HepG2 (cell line): ENCODE data around the gene MLX. TPM values are rescaled to one million over a fixed set of nuclear protein-coding genes. Genes with fewer than 3 reads are reported as not detected.

Experiments
- ATAC-seq: fragments of 200-7000 bp; cut with Tn5 transposase; 3 replicates; pipeline ENCODE4 v1.9.1; 2020; ENCODE audit warnings: mild to moderate bottlenecking, moderate library complexity
- BruUV-seq: library from RNA; stranded (reverse); fragments of 400-500 nt; replicated peaks from 2 replicates; lab custom pipeline; 2021; lab: Mats Ljungman, UMichigan
- CTCF ChIA-PET: fragments of 300-600 bp; formaldehyde crosslinking; extraction: SDS; loops from one replicate; lab custom pipeline; 2021; ENCODE audit warnings: low total read pairs, inconsistent platforms, low intra/inter-chr PET ratio; lab: Yijun Ruan, JAX
- POLR2A ChIA-PET: fragments of 350-600 bp; sonication (Branson Sonifier 250); formaldehyde crosslinking; loops from one replicate; lab custom pipeline; 2020; ENCODE audit warnings: antibody characterized with exemption, inconsistent platforms; lab: Yijun Ruan, JAX
- DNase-seq: peaks from one replicate; pipeline ENCODE4 v3.0.0-alpha.2; 2015; ENCODE audit warnings: low spot score
- FAIRE-seq: peaks from 3 replicates; lab custom pipeline; 2011; peaks lifted over from hg19 to GRCh38; lab: Jason Lieb, UNC
- H2AFZ ChIP-seq: one replicate; pipeline ENCODE4 v1.6.1; 2011; ENCODE audit warnings: low read length, inconsistent platforms
- H3K27ac ChIP-seq: fragments of 300-600 bp; 3 replicates; pipeline ENCODE4 v1.8.0; 2011; ENCODE audit warnings: mixed run types, mild to moderate bottlenecking, mixed read lengths, low read length, inconsistent platforms; ENCODE audit not compliant: insufficient read depth; ENCODE audit errors: extremely low read length
- H3K27me3 ChIP-seq, 2 experiments: fragments of 200-600 bp in 1 of 2; 2 replicates in 1 of 2; 3 replicates in 1 of 2; pipeline versions ENCODE4 v1.6.0 to v1.8.0; 2011; ENCODE audit warnings: low read length in 2 of 2, mild to moderate bottlenecking in 2 of 2, moderate library complexity in 2 of 2, inconsistent platforms in 1 of 2; ENCODE audit not compliant: insufficient read depth in 2 of 2, control insufficient read depth in 1 of 2
- H3K36me3 ChIP-seq, 2 experiments: fragments of 200-600 bp in 1 of 2; replicated peaks in 1 of 2; 2 replicates in 1 of 2; 3 replicates in 1 of 2; pipeline versions ENCODE4 v1.5.1 to v1.8.0; 2011; ENCODE audit warnings: low read length in 2 of 2, inconsistent platforms in 1 of 2; ENCODE audit not compliant: insufficient read depth in 2 of 2, control insufficient read depth in 1 of 2
- H3K4me1 ChIP-seq: 2 replicates; pipeline ENCODE4 v1.5.1; 2012; ENCODE audit warnings: low read length, inconsistent platforms; ENCODE audit not compliant: insufficient read depth
- H3K4me2 ChIP-seq: 2 replicates; pipeline ENCODE4 v1.6.0; 2011; ENCODE audit warnings: low read depth, low read length, inconsistent platforms
- H3K4me3 ChIP-seq, 3 experiments: fragments of 200-600 bp in 1 of 3; sonication (generic), shearing (Covaris generic) in 1 of 3; replicated peaks in 1 of 3; 2 replicates each; pipeline ENCODE4 v1.5.1; 2011 to 2016; ENCODE audit warnings: low read length in 3 of 3, inconsistent platforms in 2 of 3, low read depth in 2 of 3, mild to moderate bottlenecking in 2 of 3, control low read depth in 1 of 3, mixed read lengths in 1 of 3; ENCODE audit not compliant: insufficient read depth in 1 of 3
- H3K79me2 ChIP-seq: one replicate; pipeline ENCODE4 v1.6.1; 2011; ENCODE audit warnings: low read length, inconsistent platforms; ENCODE audit not compliant: insufficient read depth
- H3K9ac ChIP-seq: 2 replicates; pipeline ENCODE4 v1.6.0; 2011; ENCODE audit warnings: mild to moderate bottlenecking, low read depth, low read length, inconsistent platforms; ENCODE audit not compliant: insufficient read depth
- H3K9me3 ChIP-seq: 2 replicates; pipeline ENCODE4 v1.5.1; 2012; ENCODE audit warnings: mild to moderate bottlenecking, low read length
- H4K20me1 ChIP-seq: 2 replicates; pipeline ENCODE4 v1.6.0; 2011; ENCODE audit warnings: inconsistent platforms, mild to moderate bottlenecking, low read length, moderate library complexity; ENCODE audit not compliant: insufficient read depth
- AHR ChIP-seq: IDR thresholded peaks from 2 replicates; pipeline ENCODE4 v1.6.1; 2018; ENCODE audit warnings: missing genetic modification reagents, missing compliant biosample characterization
- DNMT1 ChIP-seq: sonication (generic); formaldehyde crosslinking; IDR thresholded peaks from 2 replicates; pipeline ENCODE4 v1.5.1; 2020; ENCODE audit warnings: mild to moderate bottlenecking, missing genetic modification reagents
- ETV5 ChIP-seq: IDR thresholded peaks from 2 replicates; pipeline ENCODE4 v1.6.1; 2018; ENCODE audit warnings: missing biosample characterization, missing genetic modification reagents, inconsistent platforms, borderline replicate concordance
- MTF1 ChIP-seq: sonication (generic); formaldehyde crosslinking; IDR thresholded peaks from 2 replicates; pipeline ENCODE4 v1.5.0; 2020; ENCODE audit warnings: missing genetic modification reagents
- NCOA1 ChIP-seq: sonication (generic); formaldehyde crosslinking; IDR thresholded peaks from 2 replicates; pipeline ENCODE4 v1.9.0; 2021; ENCODE audit warnings: missing genetic modification reagents
- RAD21 ChIP-seq: fragments of 450-650 bp; formaldehyde crosslinking; IDR thresholded peaks from 2 replicates; pipeline ENCODE4 v1.5.0; 2020; ENCODE audit warnings: mild to moderate bottlenecking
- SETDB1 ChIP-seq: sonication (generic); formaldehyde crosslinking; IDR thresholded peaks from 2 replicates; pipeline ENCODE4 v1.5.1; 2020; ENCODE audit warnings: missing genetic modification reagents, mild to moderate bottlenecking, borderline replicate concordance
- ZFP1 ChIP-seq: IDR thresholded peaks from 2 replicates; pipeline ENCODE4 v1.6.1; 2016
- ZNF292 ChIP-seq: sonication (generic); formaldehyde crosslinking; IDR thresholded peaks from 2 replicates; pipeline ENCODE4 v1.8.1; 2022; ENCODE audit warnings: mild to moderate bottlenecking, low read depth, missing genetic modification reagents, borderline replicate concordance
- WGBS: methylation state at CpG from one replicate; pipeline ENCODE4 v1.1.6; 2017; ENCODE audit warnings: low lambda C conversion rate; 5-methylcytosine and 5-hydroxymethylcytosine counted together
- in situ Hi-C: cut with HindIII; loops from 2 replicates; pipeline ENCODE4 v1.10.0; 2017; ENCODE audit warnings: low pct_unique_long_range_greater_than_20kb; ENCODE audit not compliant: extremely low pct_ligation_motif_present
- intact Hi-C: fragments of 100-400 bp; cut with micrococcal nuclease; formaldehyde crosslinking; loops from one replicate; pipeline ENCODE4 v1.10.0; 2022; ENCODE audit not compliant: unreplicated experiment
- polyA plus RNA-seq, 8 experiments: library from polyadenylated mRNA; depleted of rRNA in 3 of 8; stranded (reverse) in 7 of 8; unstranded in 1 of 8; fragments of >200 nt; fragmentation: Illumina TruSeq in 4 of 8; extraction: Trizol in 4 of 8; gene quantifications; 2 replicates each; pipeline versions ENCODE4 v1.2.1 to v1.2.3, GENCODE V29; 2011 to 2016; ENCODE audit warnings: low read depth in 4 of 8, missing spikeins in 1 of 8, mixed read lengths in 1 of 8; ENCODE audit not compliant: insufficient read depth in 1 of 8
- total RNA-seq, 5 experiments: library from RNA; depleted of rRNA; stranded (reverse); fragments of >200 nt; fragmentation: Illumina TruSeq; extraction: Trizol; gene quantifications; 2 replicates each; pipeline ENCODE4 v1.2.3, GENCODE V29; 2016; ENCODE audit warnings: low read depth in 1 of 5
- TF ChIP-seq, protein P1 (sequence below): sonication (generic); formaldehyde crosslinking; IDR thresholded peaks from 2 replicates; pipeline ENCODE4 v1.8.0; 2022; ENCODE audit warnings: mild to moderate bottlenecking, missing genetic modification reagents, moderate library complexity
- TF ChIP-seq, protein P2 (sequence below): sonication (generic); formaldehyde crosslinking; IDR thresholded peaks from 2 replicates; pipeline ENCODE4 v1.8.1; 2023; ENCODE audit warnings: mild to moderate bottlenecking, missing genetic modification reagents

MLX gene
- total and polyA plus RNA-seq, 2 of the 13 experiments (the other 11 are each of a cell fraction or from before 2014, with no cell fraction given) = 38.9 to 74.4 TPM

DNA sequence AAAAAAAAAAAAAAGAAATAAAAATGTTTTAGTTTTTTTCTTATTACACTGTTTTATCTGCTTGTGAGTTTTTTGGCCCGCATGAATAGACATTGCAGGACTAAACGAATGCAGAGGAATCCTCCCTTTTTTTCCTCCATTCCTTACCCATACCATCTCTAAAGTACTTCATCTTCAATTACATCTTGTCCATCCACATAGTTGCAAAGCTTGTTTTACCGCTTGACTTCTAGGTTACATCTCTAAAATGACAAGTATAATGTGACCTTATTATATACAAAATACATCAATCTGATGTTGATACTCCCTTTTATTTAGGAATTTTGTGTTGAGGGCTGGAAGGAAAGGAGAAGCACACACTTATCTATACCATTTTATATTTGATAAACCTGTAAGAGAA lies 29.5 kb downstream of the MLX start:
- Histone ChIP-seq H3K27me3 (no peaks in the 10 kb centered on the region), H3K9me3 (no peaks in the 10 kb centered on the region), H3K9ac (no peak overlapping the region), H3K27ac (no peak overlapping the region), H4K20me1 (peaks cover 6% of the 10 kb centered on the region; the same call in 1 of the 2 replicates), H3K4me3 (no peak overlapping the region), H3K79me2 (peaks cover 21% of the 10 kb centered on the region), H3K4me1 (no peaks in the 10 kb centered on the region), H3K36me3 (peaks cover 6 to 20% of the 10 kb centered on the region in 2 experiments), H3K4me2 (no peak overlapping the region), H2AFZ (no peak overlapping the region)
- ChIA-PET CTCF (interaction anchor here (0.6 kb wide), 1 partner anchor 165 kb away, joined by 3 read pairs; no protein-coding TSS in a partner anchor), POLR2A (interaction anchor here (1.4 kb wide), 1 partner anchor 13 kb away, joined by 5 read pairs; the partner anchor contains the start of genes RETREG3 and TUBG1)
- DNase-seq (no peak), FAIRE-seq (no peak), ATAC-seq (no peak)
- no TSS peak for BruUV-seq
- WGBS = 97% methylated on average over 3 of the region's 3 CpGs
- intact Hi-C loops = no loop called here
- TF ChIP-seq ZFP1 = no peak
- TF ChIP-seq DNMT1 (CRISPR knock-in tag) = no peak
- TF ChIP-seq, protein P1, sequence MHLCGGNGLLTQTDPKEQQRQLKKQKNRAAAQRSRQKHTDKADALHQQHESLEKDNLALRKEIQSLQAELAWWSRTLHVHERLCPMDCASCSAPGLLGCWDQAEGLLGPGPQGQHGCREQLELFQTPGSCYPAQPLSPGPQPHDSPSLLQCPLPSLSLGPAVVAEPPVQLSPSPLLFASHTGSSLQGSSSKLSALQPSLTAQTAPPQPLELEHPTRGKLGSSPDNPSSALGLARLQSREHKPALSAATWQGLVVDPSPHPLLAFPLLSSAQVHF (CRISPR knock-in tag) = no peak
- TF ChIP-seq ZNF292 (CRISPR knock-in tag) = no peak
- no peak for TF ChIP-seq AHR (CRISPR knock-in tag)
- no peak for TF ChIP-seq SETDB1 (CRISPR knock-in tag)
- no peak for TF ChIP-seq MTF1 (CRISPR knock-in tag)
- TF ChIP-seq RAD21 (CRISPR knock-in tag) = no peak
- TF ChIP-seq NCOA1 (CRISPR knock-in tag) = no peak
- TF ChIP-seq, protein P2, sequence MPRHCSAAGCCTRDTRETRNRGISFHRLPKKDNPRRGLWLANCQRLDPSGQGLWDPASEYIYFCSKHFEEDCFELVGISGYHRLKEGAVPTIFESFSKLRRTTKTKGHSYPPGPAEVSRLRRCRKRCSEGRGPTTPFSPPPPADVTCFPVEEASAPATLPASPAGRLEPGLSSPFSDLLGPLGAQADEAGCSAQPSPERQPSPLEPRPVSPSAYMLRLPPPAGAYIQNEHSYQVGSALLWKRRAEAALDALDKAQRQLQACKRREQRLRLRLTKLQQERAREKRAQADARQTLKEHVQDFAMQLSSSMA = no peak
- no peak for TF ChIP-seq ETV5 (CRISPR knock-in tag)
- in situ Hi-C loops = no loop called here
